ENCODE results near the gene RPLP1.
A peak's percentile ranks its signal among the peaks of the same experiment; 100 is the strongest.

The RPLP1 gene

DNA sequence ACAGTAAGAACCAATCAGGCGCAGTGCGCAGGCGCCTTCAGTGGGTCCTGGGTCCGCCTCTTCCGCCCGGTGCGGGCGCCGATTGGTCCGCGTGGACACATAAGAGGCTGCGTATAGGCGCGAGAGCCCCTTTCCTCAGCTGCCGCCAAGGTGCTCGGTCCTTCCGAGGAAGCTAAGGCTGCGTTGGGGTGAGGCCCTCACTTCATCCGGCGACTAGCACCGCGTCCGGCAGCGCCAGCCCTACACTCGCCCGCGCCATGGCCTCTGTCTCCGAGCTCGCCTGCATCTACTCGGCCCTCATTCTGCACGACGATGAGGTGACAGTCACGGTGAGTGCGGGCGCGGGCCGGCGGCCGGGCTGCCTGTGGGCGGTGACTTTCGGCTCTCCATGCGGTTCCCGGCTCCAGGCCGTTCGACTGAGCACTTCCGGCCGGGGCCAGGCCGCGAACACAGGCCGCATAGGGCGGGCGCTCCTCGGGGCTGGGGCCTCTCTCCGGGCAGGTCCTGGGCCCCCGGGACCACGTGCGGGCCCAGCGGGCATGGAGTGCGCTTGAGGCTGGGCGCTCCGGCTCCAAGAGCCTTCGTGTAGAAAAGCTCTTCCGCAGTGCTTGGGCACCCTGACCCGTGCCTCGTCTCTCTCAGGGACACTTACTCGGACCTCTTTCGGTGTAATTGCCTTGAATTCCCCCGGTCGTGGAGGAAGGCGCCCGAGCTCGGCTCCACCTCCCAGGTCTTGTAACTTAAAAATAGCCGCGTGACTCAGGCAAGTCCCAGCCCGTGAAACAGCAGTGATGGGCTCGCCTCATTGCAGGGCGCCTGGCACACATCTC is at the start of gene RPLP1 (continued):
- no peak for TF ChIP-seq ZNF549 (tag by site-specific recombination; IDR thresholded peaks at IDR 0.05)
- TF ChIP-seq ZNF362 (tag by site-specific recombination; IDR thresholded peaks at IDR 0.05), result no peak
- no peak for TF ChIP-seq ZNF664 (tag by site-specific recombination; IDR thresholded peaks at IDR 0.05)
- TF ChIP-seq ZNF248 (tag by site-specific recombination; IDR thresholded peaks at IDR 0.05), result no peak
- TF ChIP-seq, protein P1, sequence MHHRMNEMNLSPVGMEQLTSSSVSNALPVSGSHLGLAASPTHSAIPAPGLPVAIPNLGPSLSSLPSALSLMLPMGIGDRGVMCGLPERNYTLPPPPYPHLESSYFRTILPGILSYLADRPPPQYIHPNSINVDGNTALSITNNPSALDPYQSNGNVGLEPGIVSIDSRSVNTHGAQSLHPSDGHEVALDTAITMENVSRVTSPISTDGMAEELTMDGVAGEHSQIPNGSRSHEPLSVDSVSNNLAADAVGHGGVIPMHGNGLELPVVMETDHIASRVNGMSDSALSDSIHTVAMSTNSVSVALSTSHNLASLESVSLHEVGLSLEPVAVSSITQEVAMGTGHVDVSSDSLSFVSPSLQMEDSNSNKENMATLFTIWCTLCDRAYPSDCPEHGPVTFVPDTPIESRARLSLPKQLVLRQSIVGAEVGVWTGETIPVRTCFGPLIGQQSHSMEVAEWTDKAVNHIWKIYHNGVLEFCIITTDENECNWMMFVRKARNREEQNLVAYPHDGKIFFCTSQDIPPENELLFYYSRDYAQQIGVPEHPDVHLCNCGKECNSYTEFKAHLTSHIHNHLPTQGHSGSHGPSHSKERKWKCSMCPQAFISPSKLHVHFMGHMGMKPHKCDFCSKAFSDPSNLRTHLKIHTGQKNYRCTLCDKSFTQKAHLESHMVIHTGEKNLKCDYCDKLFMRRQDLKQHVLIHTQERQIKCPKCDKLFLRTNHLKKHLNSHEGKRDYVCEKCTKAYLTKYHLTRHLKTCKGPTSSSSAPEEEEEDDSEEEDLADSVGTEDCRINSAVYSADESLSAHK (tag by site-specific recombination; IDR thresholded peaks at IDR 0.05), result no peak; the same call in 1 of the 2 replicates
- TF ChIP-seq PRDM10 (tag by site-specific recombination; IDR thresholded peaks at IDR 0.05), result no peak
- TF ChIP-seq ZNF354C (tag by site-specific recombination; IDR thresholded peaks at IDR 0.05; ENCODE audit: borderline replicate concordance, low read depth), result no peak
- peak; percentile 80 for TF ChIP-seq YY2 (tag by site-specific recombination; IDR thresholded peaks at IDR 0.05)
- TF ChIP-seq ZNF629 (tag by site-specific recombination; IDR thresholded peaks at IDR 0.05), result peak; percentile 72; the same call in 1 of the 2 replicates
- TF ChIP-seq BCL6B (tag by site-specific recombination; IDR thresholded peaks at IDR 0.05), result 0 out of 2 replicates have a peak, but pooled peaks have one; percentile 22
- TF ChIP-seq TCF7L2 (IDR thresholded peaks at IDR 0.05; ENCODE audit: borderline replicate concordance, low read depth, low read length), result no peak
- no peak; the same call in 1 of the 2 replicates for TF ChIP-seq KLF8 (tag by site-specific recombination; IDR thresholded peaks at IDR 0.05)
- TF ChIP-seq ZNF335 (tag by site-specific recombination; conservative IDR thresholded peaks at IDR 0.05), result peak; percentile 94
- TF ChIP-seq KLF1 (tag by site-specific recombination; IDR thresholded peaks at IDR 0.05), result peak; percentile 57; the same call in 1 of the 2 replicates
- peak; percentile 90 for TF ChIP-seq ZNF169 (tag by site-specific recombination; IDR thresholded peaks at IDR 0.05)
- TF ChIP-seq ZNF398 (tag by site-specific recombination; IDR thresholded peaks at IDR 0.05), result no peak
- TF ChIP-seq HOXC10 (CRISPR knock-in tag; IDR thresholded peaks at IDR 0.05), result no peak
- TF ChIP-seq ZNF10 (tag by site-specific recombination; IDR thresholded peaks at IDR 0.05), result 0 out of 2 replicates have a peak, but pooled peaks have one; percentile 27
- TF ChIP-seq ZNF37A (tag by site-specific recombination; IDR thresholded peaks at IDR 0.05), result no peak
- TF ChIP-seq, protein P2, sequence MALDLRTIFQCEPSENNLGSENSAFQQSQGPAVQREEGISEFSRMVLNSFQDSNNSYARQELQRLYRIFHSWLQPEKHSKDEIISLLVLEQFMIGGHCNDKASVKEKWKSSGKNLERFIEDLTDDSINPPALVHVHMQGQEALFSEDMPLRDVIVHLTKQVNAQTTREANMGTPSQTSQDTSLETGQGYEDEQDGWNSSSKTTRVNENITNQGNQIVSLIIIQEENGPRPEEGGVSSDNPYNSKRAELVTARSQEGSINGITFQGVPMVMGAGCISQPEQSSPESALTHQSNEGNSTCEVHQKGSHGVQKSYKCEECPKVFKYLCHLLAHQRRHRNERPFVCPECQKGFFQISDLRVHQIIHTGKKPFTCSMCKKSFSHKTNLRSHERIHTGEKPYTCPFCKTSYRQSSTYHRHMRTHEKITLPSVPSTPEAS (tag by site-specific recombination; IDR thresholded peaks at IDR 0.05), result 0 out of 2 replicates have a peak, but pooled peaks have one; percentile 32
- TF ChIP-seq ZNF280C (tag by site-specific recombination; IDR thresholded peaks at IDR 0.05), result no peak

Data from HEK293 (cell line).